Neural progenitor cell (in vitro differentiated cells): ENCODE results near the gene ADCY3. TPM values are rescaled to one million over a fixed set of nuclear protein-coding genes. Genes with fewer than 3 reads are reported as not detected.

Experiments used
- DNase-seq: peaks from one replicate; pipeline ENCODE4 v3.0.0-alpha.2; 2016; ENCODE audit warnings: low spot score
- H2AFZ ChIP-seq: fragments of 200-600 bp; sonication (generic); replicated peaks from 2 replicates; pipeline ENCODE4 v1.6.1; 2016; ENCODE audit warnings: antibody characterized with exemption
- H3F3A ChIP-seq: fragments of 200-600 bp; sonication (generic); 2 replicates; pipeline ENCODE4 v1.6.1; 2016; ENCODE audit warnings: antibody characterized with exemption, low read depth
- H3K27ac ChIP-seq: fragments of 200-600 bp; sonication (generic); 2 replicates; pipeline ENCODE4 v1.5.1; 2016; ENCODE audit warnings: mild to moderate bottlenecking
- H3K27me3 ChIP-seq: fragments of 200-600 bp; sonication (generic); 2 replicates; pipeline ENCODE4 v1.6.1; 2016; ENCODE audit warnings: mild to moderate bottlenecking, moderate library complexity
- H3K36me3 ChIP-seq: fragments of 200-600 bp; sonication (generic); 2 replicates; pipeline ENCODE4 v1.5.1; 2016
- H3K4me1 ChIP-seq: fragments of 200-600 bp; sonication (generic); 2 replicates; pipeline ENCODE4 v1.6.1; 2016; ENCODE audit warnings: mixed run types
- H3K4me2 ChIP-seq: fragments of 200-600 bp; sonication (generic); 2 replicates; pipeline ENCODE4 v1.6.1; 2016
- H3K4me3 ChIP-seq: fragments of 200-600 bp; sonication (generic); 2 replicates; pipeline ENCODE4 v1.5.1; 2016
- H3K79me2 ChIP-seq: fragments of 200-600 bp; sonication (generic); 2 replicates; pipeline ENCODE4 v1.6.1; 2016; ENCODE audit warnings: low read depth
- H3K9ac ChIP-seq: fragments of 200-600 bp; sonication (generic); 2 replicates; pipeline ENCODE4 v1.6.1; 2016
- H3K9me3 ChIP-seq: fragments of 200-600 bp; sonication (generic); 2 replicates; pipeline ENCODE4 v1.5.1; 2016; ENCODE audit warnings: low read depth
- H4K20me1 ChIP-seq: fragments of 200-600 bp; sonication (generic); 2 replicates; pipeline ENCODE4 v1.6.1; 2016; ENCODE audit warnings: low read depth
- H3K27ac Mint-ChIP-seq: 3 replicates; pipeline ENCODE4 v1.8.0; 2021; ENCODE audit warnings: mixed read lengths
- H3K27me3 Mint-ChIP-seq: 2 replicates; pipeline ENCODE4 v1.8.0; 2022; ENCODE audit warnings: low read depth, mild to moderate bottlenecking, inconsistent platforms, moderate library complexity, mixed read lengths; ENCODE audit not compliant: insufficient read depth
- H3K36me3 Mint-ChIP-seq: 3 replicates; pipeline ENCODE4 v1.8.0; 2021; ENCODE audit warnings: mixed read lengths
- H3K4me1 Mint-ChIP-seq: 3 replicates; pipeline ENCODE4 v1.8.0; 2021; ENCODE audit warnings: mixed read lengths
- H3K4me3 Mint-ChIP-seq: 3 replicates; pipeline ENCODE4 v1.8.0; 2021; ENCODE audit warnings: mild to moderate bottlenecking, moderate library complexity, mixed read lengths
- H3K9me3 Mint-ChIP-seq: 3 replicates; pipeline ENCODE4 v1.8.0; 2020; ENCODE audit warnings: mixed read lengths
- EZH2 ChIP-seq: fragments of 200-600 bp; sonication (generic); IDR thresholded peaks from 2 replicates; pipeline ENCODE4 v1.6.1; 2017; ENCODE audit warnings: antibody characterized with exemption, mild to moderate bottlenecking, moderate library complexity
- EZH2phosphoT487 ChIP-seq: fragments of 200-600 bp; sonication (generic); IDR thresholded peaks from 2 replicates; pipeline ENCODE4 v1.6.1; 2017; ENCODE audit warnings: antibody characterized with exemption
- total RNA-seq: library from RNA; depleted of rRNA; stranded (reverse); fragments of >200 nt; gene quantifications from 2 replicates; pipeline ENCODE4 v1.2.3, GENCODE V29; 2015; ENCODE audit warnings: low replicate concordance
- TF ChIP-seq, protein P1 (sequence below): fragments of 200-600 bp; sonication (generic); IDR thresholded peaks from 2 replicates; pipeline ENCODE4 v1.5.1; 2017; ENCODE audit warnings: antibody characterized with exemption, mild to moderate bottlenecking

Gene ADCY3
- total RNA-seq, 1 donor from 2014 or later, result 25.3 TPM

DNA sequence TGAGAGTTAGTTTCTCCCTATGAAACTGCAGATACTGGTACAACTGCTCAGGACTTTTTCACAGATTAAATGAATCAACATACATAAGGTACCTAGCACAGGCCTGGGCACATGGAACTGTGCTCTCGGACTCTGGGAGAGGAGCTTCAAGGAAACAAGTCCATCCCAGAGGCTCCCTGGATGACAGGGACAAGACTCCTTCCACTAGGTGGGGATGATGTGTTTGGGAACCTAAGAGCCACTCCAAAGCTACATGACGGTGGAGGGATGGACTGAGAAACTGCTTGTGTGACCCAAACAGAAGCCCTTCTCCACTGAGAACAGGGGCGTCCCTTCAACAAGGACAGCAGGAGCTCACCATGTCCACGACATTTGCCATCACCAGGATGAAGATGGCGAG is 89.7 kb downstream of the ADCY3 start:
- Histone ChIP-seq H3K4me1 (peaks cover 23% of the 10 kb centered on the region), H3K4me2 (no peak overlapping the region), H3K9me3 (no peaks in the 10 kb centered on the region), H3K36me3 (no peaks in the 10 kb centered on the region), H4K20me1 (peaks cover 9% of the 10 kb centered on the region), H3K4me3 (no peak overlapping the region), H3F3A (peaks cover 33% of the 10 kb centered on the region), H3K9ac (no peak overlapping the region), H3K79me2 (no peaks in the 10 kb centered on the region), H3K27ac (no peak overlapping the region), H2AFZ (no peak overlapping the region), H3K27me3 (no peaks in the 10 kb centered on the region)
- Mint-ChIP-seq H3K4me3 (no peak overlapping the region), H3K27ac (no peak overlapping the region), H3K36me3 (peaks cover 24% of the 10 kb centered on the region), H3K9me3 (no peaks in the 10 kb centered on the region), H3K4me1 (peaks cover 36% of the 10 kb centered on the region), H3K27me3 (peaks cover 22% of the 10 kb centered on the region)
- TF ChIP-seq EZH2, result no peak
- TF ChIP-seq, protein P1, sequence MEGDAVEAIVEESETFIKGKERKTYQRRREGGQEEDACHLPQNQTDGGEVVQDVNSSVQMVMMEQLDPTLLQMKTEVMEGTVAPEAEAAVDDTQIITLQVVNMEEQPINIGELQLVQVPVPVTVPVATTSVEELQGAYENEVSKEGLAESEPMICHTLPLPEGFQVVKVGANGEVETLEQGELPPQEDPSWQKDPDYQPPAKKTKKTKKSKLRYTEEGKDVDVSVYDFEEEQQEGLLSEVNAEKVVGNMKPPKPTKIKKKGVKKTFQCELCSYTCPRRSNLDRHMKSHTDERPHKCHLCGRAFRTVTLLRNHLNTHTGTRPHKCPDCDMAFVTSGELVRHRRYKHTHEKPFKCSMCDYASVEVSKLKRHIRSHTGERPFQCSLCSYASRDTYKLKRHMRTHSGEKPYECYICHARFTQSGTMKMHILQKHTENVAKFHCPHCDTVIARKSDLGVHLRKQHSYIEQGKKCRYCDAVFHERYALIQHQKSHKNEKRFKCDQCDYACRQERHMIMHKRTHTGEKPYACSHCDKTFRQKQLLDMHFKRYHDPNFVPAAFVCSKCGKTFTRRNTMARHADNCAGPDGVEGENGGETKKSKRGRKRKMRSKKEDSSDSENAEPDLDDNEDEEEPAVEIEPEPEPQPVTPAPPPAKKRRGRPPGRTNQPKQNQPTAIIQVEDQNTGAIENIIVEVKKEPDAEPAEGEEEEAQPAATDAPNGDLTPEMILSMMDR, result no peak
- TF ChIP-seq EZH2phosphoT487, result no peak
- no peak for DNase-seq

DNA sequence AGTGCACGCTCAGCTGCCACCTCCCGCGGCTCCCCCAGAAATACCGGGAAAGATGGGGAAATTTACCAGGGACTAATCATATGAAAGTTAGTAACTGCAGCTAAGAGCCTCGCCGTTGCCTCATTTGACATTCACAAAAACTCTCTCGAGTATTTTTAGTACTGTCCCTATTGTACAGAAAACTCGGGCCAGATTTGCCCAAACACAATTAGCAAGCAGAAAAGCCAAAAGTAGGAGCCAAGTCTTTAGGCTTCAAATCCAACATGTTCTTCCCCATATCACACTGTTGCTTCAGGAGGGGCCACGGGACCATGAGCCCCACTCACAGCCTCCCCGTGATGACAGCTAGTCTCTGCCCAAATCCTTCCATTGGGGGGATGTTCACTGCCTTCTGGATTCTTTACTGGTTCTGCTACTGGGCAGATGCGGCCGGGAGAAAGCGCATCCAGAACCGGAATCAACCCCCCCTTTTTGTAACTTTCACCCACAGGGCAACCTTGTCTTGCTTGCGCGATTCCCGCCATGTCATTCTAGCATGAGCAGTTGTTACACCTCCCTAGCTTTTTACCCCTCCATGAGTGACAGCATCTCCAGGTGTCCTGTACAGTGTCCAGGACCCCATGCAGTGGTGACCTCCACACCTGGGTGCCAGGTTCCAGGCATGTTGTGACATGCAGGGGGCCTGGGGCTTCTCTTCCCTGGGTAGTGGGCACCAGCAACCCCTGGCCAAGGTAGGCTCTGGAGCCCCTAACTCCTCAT is 91.6 kb downstream of the ADCY3 start:
- no peak overlapping the region for H3K4me3 Mint-ChIP-seq

DNA sequence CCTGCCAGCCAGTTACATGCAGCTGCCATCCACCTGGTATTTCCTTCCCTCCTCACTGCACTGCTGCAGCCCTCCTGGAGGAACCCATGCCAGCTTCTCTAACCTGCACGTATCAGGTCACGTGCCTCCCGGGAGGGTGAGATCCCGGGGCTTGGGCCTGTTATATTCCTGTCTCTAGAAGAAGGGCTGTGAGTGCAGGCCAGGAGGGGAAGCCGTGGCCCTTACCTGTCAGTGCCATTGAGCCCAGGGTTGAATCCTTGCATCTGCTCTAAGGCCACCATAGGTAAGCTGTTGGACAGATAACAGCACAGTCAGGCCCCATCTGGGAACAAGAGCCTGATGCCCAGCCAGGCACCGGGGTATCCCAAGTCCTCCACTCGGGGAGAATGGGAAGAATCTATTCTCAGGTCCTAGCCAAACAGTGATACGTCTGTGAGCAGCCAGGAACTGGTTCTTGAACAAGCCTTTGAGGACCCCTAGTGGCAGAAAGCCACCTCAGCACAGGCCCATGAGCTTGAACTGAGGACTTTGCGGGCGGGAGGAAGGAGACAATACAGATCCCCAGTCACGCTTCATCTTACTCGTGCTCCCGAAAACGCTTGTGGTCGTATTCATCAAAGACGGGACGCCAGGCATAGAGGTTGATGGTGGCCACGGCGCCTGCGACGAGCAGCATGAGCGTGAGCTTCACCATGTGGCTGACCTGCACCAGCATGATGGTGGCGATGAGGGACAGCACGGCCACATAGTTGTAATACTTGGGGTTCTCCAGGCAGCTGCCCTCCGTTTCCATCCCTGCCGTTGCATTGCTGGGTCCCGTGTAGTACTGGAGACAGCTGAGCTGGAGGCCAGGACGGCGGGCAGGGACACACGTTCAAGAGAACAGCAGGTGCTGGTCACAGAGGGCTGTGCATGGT is 92.5 kb downstream of the ADCY3 start:
- Histone ChIP-seq H3K4me2 (no peak overlapping the region), H2AFZ (no peak overlapping the region), H3K9me3 (no peaks in the 10 kb centered on the region), H3K4me3 (no peak overlapping the region), H3K36me3 (no peaks in the 10 kb centered on the region), H3F3A (peaks cover 27% of the 10 kb centered on the region), H3K79me2 (peaks cover 7% of the 10 kb centered on the region), H3K27me3 (no peaks in the 10 kb centered on the region), H3K4me1 (peaks cover 16% of the 10 kb centered on the region), H4K20me1 (peaks cover 9% of the 10 kb centered on the region), H3K9ac (no peak overlapping the region), H3K27ac (no peak overlapping the region)
- peak; percentile 87 for DNase-seq
- Mint-ChIP-seq H3K36me3 (peaks cover 23% of the 10 kb centered on the region), H3K4me1 (peaks cover 31% of the 10 kb centered on the region), H3K9me3 (no peaks in the 10 kb centered on the region), H3K4me3 (peak overlapping the region; percentile 60), H3K27ac (peak overlapping the region; percentile 54), H3K27me3 (peaks cover 22% of the 10 kb centered on the region)
- TF ChIP-seq, protein P1, result peak; percentile 83
- TF ChIP-seq EZH2, result no peak

More for the DNA sequence above, 91.6 kb downstream of the ADCY3 start:
- H3K4me2 ChIP-seq, result no peak overlapping the region
- DNase-seq, result no peak
- no peak overlapping the region for H3K4me3 ChIP-seq
- H3K9ac ChIP-seq, result no peak overlapping the region
- peak overlapping the region; percentile 38 for H3K27ac Mint-ChIP-seq
- no peak overlapping the region for H3K27ac ChIP-seq
- H3K36me3 Mint-ChIP-seq, result peaks cover 19% of the 10 kb centered on the region
- H3K9me3 Mint-ChIP-seq, result no peaks in the 10 kb centered on the region
- TF ChIP-seq EZH2 (no peak), EZH2phosphoT487 (no peak)
- TF ChIP-seq, protein P1, result no peak
- H2AFZ ChIP-seq, result no peak overlapping the region
- no peaks in the 10 kb centered on the region for H3K27me3 ChIP-seq
- peaks cover 30% of the 10 kb centered on the region for H3F3A ChIP-seq
- peaks cover 9% of the 10 kb centered on the region for H4K20me1 ChIP-seq
- no peaks in the 10 kb centered on the region for H3K36me3 ChIP-seq
- H3K4me1 Mint-ChIP-seq, result peaks cover 34% of the 10 kb centered on the region
- H3K4me1 ChIP-seq, result peaks cover 19% of the 10 kb centered on the region
- H3K79me2 ChIP-seq, result no peaks in the 10 kb centered on the region
- peaks cover 24% of the 10 kb centered on the region for H3K27me3 Mint-ChIP-seq
- no peaks in the 10 kb centered on the region for H3K9me3 ChIP-seq
